ENCODE data around the gene C6orf89.

DNA sequence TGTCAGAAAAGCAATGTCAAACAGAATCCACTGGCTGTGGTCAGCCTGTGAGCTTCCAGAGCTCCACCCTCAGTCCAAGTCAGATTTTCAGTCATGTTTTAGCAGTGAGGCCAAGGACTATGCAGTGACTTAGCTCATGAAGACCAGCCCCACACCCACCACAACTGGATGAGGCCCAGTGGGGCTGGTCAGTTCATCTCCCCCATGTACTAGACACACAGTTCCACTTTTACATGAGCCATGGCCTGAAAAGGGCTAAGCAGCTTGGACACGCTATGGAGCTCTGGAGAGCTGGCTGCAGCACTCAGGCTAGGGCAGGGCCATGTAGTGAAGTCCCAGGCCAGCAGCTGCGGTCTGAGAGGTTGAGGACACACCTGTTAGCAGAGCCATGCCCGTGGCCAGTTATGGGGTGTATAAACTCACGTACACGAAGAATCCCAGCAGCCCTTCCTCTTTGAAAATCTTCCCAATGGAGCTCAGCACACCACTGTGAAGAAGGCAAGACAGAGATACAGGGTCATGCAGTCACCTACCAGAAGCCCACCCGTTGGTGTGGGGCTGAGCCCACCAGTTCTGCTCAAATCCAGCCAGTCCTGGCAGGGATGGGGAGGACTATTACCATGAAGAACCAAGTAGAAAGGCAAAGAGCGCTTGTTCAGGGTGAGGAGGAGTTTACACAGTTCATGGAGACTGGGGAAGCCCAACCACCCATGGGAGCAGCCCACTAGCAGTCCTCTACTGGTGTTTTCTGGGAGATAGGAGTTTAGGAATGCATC is 89.7 kb downstream of the C6orf89 start:
- TF ChIP-seq, protein P1, sequence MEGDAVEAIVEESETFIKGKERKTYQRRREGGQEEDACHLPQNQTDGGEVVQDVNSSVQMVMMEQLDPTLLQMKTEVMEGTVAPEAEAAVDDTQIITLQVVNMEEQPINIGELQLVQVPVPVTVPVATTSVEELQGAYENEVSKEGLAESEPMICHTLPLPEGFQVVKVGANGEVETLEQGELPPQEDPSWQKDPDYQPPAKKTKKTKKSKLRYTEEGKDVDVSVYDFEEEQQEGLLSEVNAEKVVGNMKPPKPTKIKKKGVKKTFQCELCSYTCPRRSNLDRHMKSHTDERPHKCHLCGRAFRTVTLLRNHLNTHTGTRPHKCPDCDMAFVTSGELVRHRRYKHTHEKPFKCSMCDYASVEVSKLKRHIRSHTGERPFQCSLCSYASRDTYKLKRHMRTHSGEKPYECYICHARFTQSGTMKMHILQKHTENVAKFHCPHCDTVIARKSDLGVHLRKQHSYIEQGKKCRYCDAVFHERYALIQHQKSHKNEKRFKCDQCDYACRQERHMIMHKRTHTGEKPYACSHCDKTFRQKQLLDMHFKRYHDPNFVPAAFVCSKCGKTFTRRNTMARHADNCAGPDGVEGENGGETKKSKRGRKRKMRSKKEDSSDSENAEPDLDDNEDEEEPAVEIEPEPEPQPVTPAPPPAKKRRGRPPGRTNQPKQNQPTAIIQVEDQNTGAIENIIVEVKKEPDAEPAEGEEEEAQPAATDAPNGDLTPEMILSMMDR (IDR thresholded peaks at IDR 0.05) = no peak
- TF ChIP-seq POLR2A (IDR thresholded peaks at IDR 0.05) = no peak
